Endothelial cell of umbilical vein (primary cell): ENCODE data around the gene ELMO1.

Experiments used
- EZH2 ChIP-seq: IDR thresholded peaks from 2 replicates; pipeline ENCODE4 v1.6.1; 2012; ENCODE audit warnings: borderline replicate concordance, low read depth, mild to moderate bottlenecking, moderate library complexity, low read length, inconsistent platforms; ENCODE audit not compliant: severe bottlenecking
- POLR2A ChIP-seq: IDR thresholded peaks from 2 replicates; pipeline ENCODE4 v1.6.1; 2012; ENCODE audit warnings: low read depth, mild to moderate bottlenecking, control low read depth, low read length
- POLR2AphosphoS5 ChIP-seq: IDR thresholded peaks from 2 replicates; pipeline ENCODE4 v1.6.1; 2012; ENCODE audit warnings: low read depth, mild to moderate bottlenecking, control low read depth, low read length, moderate library complexity; ENCODE audit not compliant: insufficient read depth
- TF ChIP-seq, protein P1 (sequence below), 2 donors: IDR thresholded peaks; 1 replicate in 1 of 2; 2 replicates in 1 of 2; pipeline ENCODE4 v1.5.1; 2011; ENCODE audit warnings: low read length in 2 of 2, mild to moderate bottlenecking in 2 of 2, moderate library complexity in 2 of 2, control low read depth in 1 of 2, inconsistent platforms in 1 of 2, low read depth in 1 of 2; ENCODE audit not compliant: insufficient read depth in 1 of 2; ENCODE audit errors: extremely low read depth in 1 of 2

DNA sequence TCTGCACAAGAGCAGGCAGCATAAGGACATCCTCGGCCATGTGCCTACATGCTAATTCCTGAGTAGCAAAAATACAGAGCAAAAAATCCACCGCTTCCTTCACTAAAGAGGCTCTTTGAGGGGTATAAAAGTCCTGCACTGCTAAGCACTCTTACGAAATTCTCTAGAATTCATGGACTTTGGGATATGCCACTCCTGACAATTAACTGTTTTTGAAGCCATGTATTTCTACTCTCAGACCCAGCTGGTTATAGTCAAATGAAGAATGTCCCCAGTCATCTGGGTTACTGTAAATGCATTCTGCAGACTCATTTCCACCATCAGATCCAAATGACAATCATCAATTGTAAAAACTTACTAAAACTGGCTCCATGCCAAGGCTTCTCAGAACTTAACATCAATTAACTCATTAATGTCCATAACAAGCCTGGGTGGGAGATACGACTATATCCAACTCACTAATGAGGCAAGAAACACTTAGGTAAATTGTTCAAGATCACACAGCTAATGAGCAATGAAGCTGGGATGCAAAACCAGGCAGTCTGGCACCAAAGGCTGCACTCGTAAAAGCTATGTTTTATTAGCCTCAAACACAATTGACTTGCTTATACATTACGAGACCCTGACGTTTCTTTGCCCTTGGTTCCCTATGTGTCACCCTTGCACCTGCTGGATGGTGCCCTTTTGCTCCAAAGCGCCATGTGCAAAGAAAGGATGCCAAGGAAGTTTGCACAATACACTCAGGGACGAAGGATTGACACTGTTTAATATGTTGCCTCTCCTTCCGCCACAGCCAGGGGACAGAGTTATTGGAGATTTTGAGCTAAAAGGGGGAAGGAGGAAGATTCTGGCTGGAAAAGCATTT lies 250.4 kb downstream of the ELMO1 start:
- TF ChIP-seq, protein P1, sequence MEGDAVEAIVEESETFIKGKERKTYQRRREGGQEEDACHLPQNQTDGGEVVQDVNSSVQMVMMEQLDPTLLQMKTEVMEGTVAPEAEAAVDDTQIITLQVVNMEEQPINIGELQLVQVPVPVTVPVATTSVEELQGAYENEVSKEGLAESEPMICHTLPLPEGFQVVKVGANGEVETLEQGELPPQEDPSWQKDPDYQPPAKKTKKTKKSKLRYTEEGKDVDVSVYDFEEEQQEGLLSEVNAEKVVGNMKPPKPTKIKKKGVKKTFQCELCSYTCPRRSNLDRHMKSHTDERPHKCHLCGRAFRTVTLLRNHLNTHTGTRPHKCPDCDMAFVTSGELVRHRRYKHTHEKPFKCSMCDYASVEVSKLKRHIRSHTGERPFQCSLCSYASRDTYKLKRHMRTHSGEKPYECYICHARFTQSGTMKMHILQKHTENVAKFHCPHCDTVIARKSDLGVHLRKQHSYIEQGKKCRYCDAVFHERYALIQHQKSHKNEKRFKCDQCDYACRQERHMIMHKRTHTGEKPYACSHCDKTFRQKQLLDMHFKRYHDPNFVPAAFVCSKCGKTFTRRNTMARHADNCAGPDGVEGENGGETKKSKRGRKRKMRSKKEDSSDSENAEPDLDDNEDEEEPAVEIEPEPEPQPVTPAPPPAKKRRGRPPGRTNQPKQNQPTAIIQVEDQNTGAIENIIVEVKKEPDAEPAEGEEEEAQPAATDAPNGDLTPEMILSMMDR (IDR thresholded peaks at IDR 0.05; ENCODE audit: extremely low read depth in 1 of 2, insufficient read depth in 1 of 2, low read depth in 1 of 2, low read length in 2 of 2): no peak
- TF ChIP-seq POLR2AphosphoS5 (no peak), POLR2A (no peak), EZH2 (no peak)
